Activated CD4-positive, alpha-beta T cell treated with anti-CD3 and anti-CD28 coated beads, Interleukin-2, amount 10 ng/mL, durations not matched to agents 24 days and 14 days (primary cell): Measurements from ENCODE around the gene JMJD4. TPM values are rescaled to one million over a fixed set of nuclear protein-coding genes. Genes with fewer than 3 reads are reported as not detected.
"Not testable (repeated sequence)": the region's sequence is repeated elsewhere in the genome, so short reads cannot be mapped to it uniquely, and the experiment has no call there.

Experiments used
- DNase-seq: peaks from one replicate; pipeline ENCODE4 v3.0.0; 2022
- H3K27ac Mint-ChIP-seq: one replicate; pipeline ENCODE4 v1.8.0; 2022; ENCODE audit warnings: mild to moderate bottlenecking, mixed read lengths
- H3K27me3 Mint-ChIP-seq: one replicate; pipeline ENCODE4 v1.8.0; 2022; ENCODE audit warnings: mixed read lengths
- H3K36me3 Mint-ChIP-seq: one replicate; pipeline ENCODE4 v1.8.0; 2022; ENCODE audit warnings: low read depth, mild to moderate bottlenecking, mixed read lengths
- H3K4me1 Mint-ChIP-seq: one replicate; pipeline ENCODE4 v1.8.0; 2021; ENCODE audit warnings: mixed read lengths
- H3K4me3 Mint-ChIP-seq: one replicate; pipeline ENCODE4 v1.8.0; 2022; ENCODE audit warnings: mild to moderate bottlenecking, moderate library complexity, mixed read lengths
- H3K9me3 Mint-ChIP-seq: one replicate; pipeline ENCODE4 v1.8.0; 2021; ENCODE audit warnings: mixed read lengths
- intact Hi-C: fragments of 100-400 bp; cut with micrococcal nuclease; formaldehyde crosslinking; loops from one replicate; pipeline ENCODE4 v1.15.1; 2023
- total RNA-seq: library from RNA; stranded (reverse); gene quantifications from 2 replicates; pipeline ENCODE4 v1.2.3, GENCODE V29; 2022

Gene JMJD4
- total RNA-seq, 1 donor from 2014 or later: 35.1 TPM

DNA sequence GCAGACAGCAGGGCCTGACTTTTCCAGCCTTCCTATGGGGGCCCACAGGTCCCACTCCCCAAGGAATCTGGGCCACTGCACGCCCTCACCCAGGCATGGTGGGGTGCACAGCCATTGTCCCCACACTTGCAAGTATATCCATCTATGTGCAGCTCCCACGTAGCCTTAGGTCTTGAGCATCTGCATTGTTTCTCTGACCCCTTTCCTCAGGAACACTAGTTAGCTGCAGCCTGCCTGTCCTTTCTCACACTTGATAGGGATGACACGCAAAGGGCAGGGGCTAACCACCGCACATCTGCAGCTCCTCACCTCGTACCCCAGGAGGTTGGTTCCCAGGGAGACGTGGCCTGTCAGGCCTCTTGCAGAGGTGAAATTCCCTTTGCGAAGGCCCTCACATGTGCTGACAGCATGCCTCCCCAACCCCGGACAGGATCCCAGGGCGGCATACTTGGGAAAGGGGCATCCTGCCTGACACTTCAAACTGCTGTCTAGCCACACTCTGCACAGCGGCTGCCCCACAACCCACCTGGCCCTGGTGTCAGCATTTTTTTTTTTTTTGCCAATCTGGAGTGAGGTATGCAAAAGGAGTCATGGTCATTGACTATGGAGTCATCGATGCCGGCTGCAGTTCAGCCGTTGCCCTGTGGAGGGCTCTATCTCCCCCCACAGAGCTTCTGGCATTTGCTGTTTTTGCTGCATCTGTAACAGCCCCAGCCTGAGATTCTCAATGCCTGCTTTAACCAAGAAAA, 5.0 kb downstream of the JMJD4 start:
- Mint-ChIP-seq H3K4me1 (peaks cover 24% of the 10 kb centered on the region), H3K36me3 (peaks cover 16% of the 10 kb centered on the region), H3K27ac (no peak overlapping the region), H3K9me3 (peaks cover 3% of the 10 kb centered on the region), H3K27me3 (peaks cover 2% of the 10 kb centered on the region), H3K4me3 (peak overlapping the region; percentile 24)
- intact Hi-C loops: loop anchor here (10.0 kb wide), 2 partner anchors 245 to 795 kb away; no protein-coding TSS in a partner anchor
- peak; percentile 84 for DNase-seq

DNA sequence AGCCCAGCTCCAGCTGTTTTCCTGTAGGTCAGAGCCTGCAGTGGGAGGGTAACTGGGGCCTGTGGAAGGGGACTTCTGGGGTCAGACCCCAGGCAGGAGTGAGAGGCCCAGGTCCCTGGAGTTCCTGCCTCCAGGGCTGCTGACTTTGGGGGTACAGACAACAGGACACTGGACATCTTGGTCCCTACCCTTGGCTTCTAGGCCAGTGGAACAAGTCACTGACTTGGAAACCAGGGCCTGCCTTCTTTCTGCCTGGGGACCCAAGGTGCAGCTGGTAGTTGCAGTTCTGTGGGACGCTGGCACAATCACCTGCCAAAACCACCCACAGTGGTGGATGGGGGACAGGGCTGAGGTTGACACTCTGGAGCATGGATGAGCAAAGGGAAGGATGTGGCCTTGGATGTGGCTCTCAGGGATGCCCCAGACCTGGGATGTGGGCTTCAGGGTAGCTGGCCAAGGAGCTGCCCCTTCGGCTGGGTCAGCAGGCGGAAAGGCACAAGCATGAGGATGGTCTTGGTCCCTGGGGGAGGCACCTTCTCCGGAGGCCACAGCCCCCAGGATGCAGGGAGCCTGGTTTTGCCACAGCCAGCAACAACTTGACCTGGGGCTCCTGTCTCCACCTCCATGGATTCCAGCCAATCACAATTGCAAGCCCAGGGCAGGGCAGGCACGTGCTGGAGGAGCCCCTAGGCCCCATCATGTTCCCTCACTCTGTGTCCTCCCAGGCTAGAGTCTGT, 5.8 kb downstream of the JMJD4 start:
- Mint-ChIP-seq H3K4me1 (peaks cover 20% of the 10 kb centered on the region), H3K27me3 (peaks cover 2% of the 10 kb centered on the region), H3K4me3 (peak overlapping the region; percentile 87), H3K9me3 (peaks cover 3% of the 10 kb centered on the region), H3K36me3 (peaks cover 14% of the 10 kb centered on the region), H3K27ac (no peak overlapping the region)
- intact Hi-C loops: no loop called here
- peak; percentile 56 for DNase-seq

DNA sequence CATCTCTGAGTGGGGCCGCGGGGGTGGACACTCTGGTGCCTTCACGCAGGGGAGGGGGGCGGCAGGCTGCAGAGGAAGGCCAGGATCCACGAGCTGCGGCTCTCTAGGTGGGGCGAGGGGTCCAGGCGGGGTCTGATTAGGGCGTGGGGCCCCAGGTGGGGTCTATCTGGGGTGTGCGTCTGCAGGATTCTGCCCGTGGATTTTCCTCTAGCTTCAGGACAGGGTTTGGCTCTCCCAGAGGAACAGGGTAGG, 6.3 kb downstream of the JMJD4 start:
- Mint-ChIP-seq H3K4me1 (peaks cover 19% of the 10 kb centered on the region), H3K9me3 (peaks cover 8% of the 10 kb centered on the region), H3K36me3 (peaks cover 13% of the 10 kb centered on the region), H3K27ac (no peak overlapping the region), H3K27me3 (peaks cover 2% of the 10 kb centered on the region), H3K4me3 (peak overlapping the region; percentile 87)
- intact Hi-C loops: loop anchor here (1.0 kb wide), 2 partner anchors 33 to 166 kb away; partner anchors contain the start of gene ZNF678
- DNase-seq: no peak

- Mint-ChIP-seq H3K4me1 (peaks cover 17% of the 10 kb centered on the region), H3K27me3 (peaks cover 2% of the 10 kb centered on the region), H3K4me3 (peak overlapping the region; percentile 87), H3K27ac (peak overlapping the region; percentile 71), H3K9me3 (peaks cover 12% of the 10 kb centered on the region), H3K36me3 (peaks cover 8% of the 10 kb centered on the region)
- intact Hi-C loops: loop anchor here (1.0 kb wide), 2 partner anchors 34 to 165 kb away; partner anchors contain the start of gene ZNF678
- peak; percentile 80 for DNase-seq
These were observed 6.8 kb downstream of the JMJD4 start for GRCh38 chr1:227728059-227728891.

DNA sequence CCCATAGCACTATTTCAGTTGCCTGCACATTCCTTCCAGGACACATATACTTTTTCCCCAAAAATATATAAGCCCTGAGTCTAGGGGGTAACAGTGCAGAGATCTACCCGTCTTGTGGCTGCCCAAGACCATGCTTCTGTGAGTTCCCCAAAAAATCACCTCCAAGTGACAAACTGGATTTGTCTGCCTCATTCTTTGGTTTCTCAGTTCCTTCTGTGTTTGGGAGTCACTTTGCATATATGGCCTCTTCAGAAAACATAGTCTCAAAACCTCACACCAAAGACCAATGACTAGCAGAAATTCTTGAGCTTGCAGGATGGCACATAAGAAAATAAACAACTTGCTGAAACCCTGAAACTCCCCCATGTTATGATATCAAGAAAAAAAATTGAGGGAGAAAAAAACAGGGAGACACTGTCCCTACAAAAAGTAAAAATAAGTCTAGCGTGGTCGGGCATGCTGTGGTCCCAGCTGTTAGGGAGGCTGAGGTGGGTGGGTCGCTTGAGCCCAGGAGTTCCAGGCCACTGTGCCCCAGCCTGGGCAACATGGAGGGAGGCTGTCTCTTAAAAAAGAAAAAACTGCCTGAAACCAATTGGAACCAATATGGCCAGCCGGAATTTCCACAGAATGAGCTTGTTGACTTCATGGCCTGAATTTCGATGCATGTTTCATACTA, 8.0 kb downstream of the JMJD4 start:
- peaks cover 12% of the 10 kb centered on the region for H3K9me3 Mint-ChIP-seq
- H3K27ac Mint-ChIP-seq: no peak overlapping the region
- no peak for DNase-seq
- no peaks in the 10 kb centered on the region for H3K36me3 Mint-ChIP-seq
- peaks cover 2% of the 10 kb centered on the region for H3K27me3 Mint-ChIP-seq
- intact Hi-C loops: no loop called here
- peaks cover 17% of the 10 kb centered on the region for H3K4me1 Mint-ChIP-seq
- peak overlapping the region; percentile 87 for H3K4me3 Mint-ChIP-seq

GRCh38 chr1:227726318-227726717, 8.8 kb downstream of the JMJD4 start:
- H3K4me1 Mint-ChIP-seq: peaks cover 17% of the 10 kb centered on the region
- no peak for DNase-seq
- H3K4me3 Mint-ChIP-seq: no peak overlapping the region
- peaks cover 16% of the 10 kb centered on the region for H3K9me3 Mint-ChIP-seq
- intact Hi-C loops: no loop called here
- H3K27me3 Mint-ChIP-seq: peaks cover 2% of the 10 kb centered on the region
- no peak overlapping the region for H3K27ac Mint-ChIP-seq
- H3K36me3 Mint-ChIP-seq: no peaks in the 10 kb centered on the region

DNA sequence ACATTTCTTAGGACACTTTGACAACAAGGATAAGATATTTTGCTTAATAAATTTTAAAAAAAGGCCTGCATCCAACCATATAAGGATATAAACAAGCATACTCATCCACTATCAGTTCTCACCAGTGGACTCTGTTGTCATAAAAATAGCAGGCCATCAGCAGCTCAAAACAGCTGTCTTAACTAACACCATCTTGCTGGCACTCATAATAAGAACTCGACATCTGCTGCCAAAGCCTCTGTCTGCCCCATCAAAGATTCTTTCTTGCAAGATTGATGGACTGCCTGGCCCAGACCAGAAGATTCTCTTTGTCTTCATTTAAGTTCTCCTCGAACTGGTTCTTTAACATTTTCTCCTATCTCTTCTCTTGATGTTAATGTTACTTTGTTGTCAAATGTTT, 10.1 kb downstream of the JMJD4 start:
- Mint-ChIP-seq H3K27ac (no peak overlapping the region), H3K4me1 (peaks cover 14% of the 10 kb centered on the region), H3K4me3 (no peak overlapping the region), H3K27me3 (peaks cover 2% of the 10 kb centered on the region), H3K36me3 (no peaks in the 10 kb centered on the region), H3K9me3 (peaks cover 26% of the 10 kb centered on the region)
- intact Hi-C loops: no loop called here
- DNase-seq: no peak

DNA sequence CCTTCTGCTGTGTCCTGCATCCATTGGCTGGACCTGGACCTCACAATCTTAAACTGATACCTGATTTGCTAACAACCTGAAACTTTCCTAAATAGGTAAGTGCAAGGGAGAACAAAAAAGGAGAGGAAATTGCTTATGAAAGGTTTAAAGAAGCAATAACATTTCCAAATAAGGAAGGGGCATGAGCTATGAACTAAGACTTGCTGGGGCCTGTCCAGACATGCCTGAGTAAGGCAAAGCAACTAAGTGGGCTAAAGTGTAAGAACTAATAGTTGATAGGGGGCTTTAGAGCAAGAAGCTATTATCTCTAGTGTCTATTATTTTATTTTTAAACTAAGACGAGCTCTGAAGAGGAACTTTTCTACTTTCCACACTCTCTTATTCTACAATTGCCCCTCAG, 11.6 kb downstream of the JMJD4 start:
- H3K4me3 Mint-ChIP-seq: no peak overlapping the region
- H3K4me1 Mint-ChIP-seq: peaks cover 8% of the 10 kb centered on the region
- intact Hi-C loops: no loop called here
- H3K9me3 Mint-ChIP-seq: peaks cover 37% of the 10 kb centered on the region
- no peak for DNase-seq
- H3K27ac Mint-ChIP-seq: peak overlapping the region; percentile 45
- H3K36me3 Mint-ChIP-seq: no peaks in the 10 kb centered on the region
- H3K27me3 Mint-ChIP-seq: peaks cover 2% of the 10 kb centered on the region

- Mint-ChIP-seq H3K4me3 (no peak overlapping the region), H3K27me3 (no peaks in the 10 kb centered on the region), H3K9me3 (peaks cover 54% of the 10 kb centered on the region), H3K27ac (no peak overlapping the region), H3K4me1 (no peaks in the 10 kb centered on the region), H3K36me3 (no peaks in the 10 kb centered on the region)
- no peak for DNase-seq
- intact Hi-C loops: no loop called here
These were observed 16.2 kb downstream of the JMJD4 start for GRCh38 chr1:227718932-227719331.

DNA sequence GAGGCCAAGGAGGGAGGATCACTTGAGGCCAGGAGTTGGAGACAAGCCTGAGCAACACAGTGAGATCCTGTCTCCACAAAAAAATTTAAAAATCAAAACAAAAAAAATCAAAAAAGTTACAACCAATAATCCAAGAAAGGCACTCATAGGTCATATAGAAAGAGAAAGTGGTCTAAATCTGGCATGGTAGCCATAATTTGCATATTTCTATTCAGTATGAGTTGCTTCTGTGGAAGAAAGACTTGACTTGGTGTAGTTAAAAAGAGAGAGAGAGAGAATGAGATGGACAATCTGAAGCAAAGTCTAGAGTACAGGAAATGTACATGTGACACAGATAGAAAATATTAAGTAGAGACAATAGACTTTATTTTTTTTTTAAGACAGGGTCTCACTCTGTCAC, 22.5 kb downstream of the JMJD4 start:
- Mint-ChIP-seq H3K4me1 (peaks cover 6% of the 10 kb centered on the region), H3K4me3 (no peak overlapping the region), H3K9me3 (peaks cover 31% of the 10 kb centered on the region), H3K36me3 (no peaks in the 10 kb centered on the region), H3K27ac (no peak overlapping the region), H3K27me3 (no peaks in the 10 kb centered on the region)
- no peak for DNase-seq
- intact Hi-C loops: no loop called here

GRCh38 chr1:227710474-227710873, 24.6 kb downstream of the JMJD4 start:
- DNase-seq, H3K4me3 Mint-ChIP-seq, H3K27me3 Mint-ChIP-seq, H3K4me1 Mint-ChIP-seq, H3K27ac Mint-ChIP-seq, intact Hi-C loops, H3K36me3 Mint-ChIP-seq: not testable (repeated sequence)
- peaks cover 22% of the 10 kb centered on the region for H3K9me3 Mint-ChIP-seq

- peaks cover 8% of the 10 kb centered on the region for H3K4me1 Mint-ChIP-seq
- H3K36me3 Mint-ChIP-seq: no peaks in the 10 kb centered on the region
- H3K27me3 Mint-ChIP-seq: no peaks in the 10 kb centered on the region
- peaks cover 13% of the 10 kb centered on the region for H3K9me3 Mint-ChIP-seq
- H3K27ac Mint-ChIP-seq: no peak overlapping the region
- H3K4me3 Mint-ChIP-seq: no peak overlapping the region
- no peak for DNase-seq
- intact Hi-C loops: no loop called here
These were observed 25.7 kb downstream of the JMJD4 start for GRCh38 chr1:227709451-227709850.

DNA sequence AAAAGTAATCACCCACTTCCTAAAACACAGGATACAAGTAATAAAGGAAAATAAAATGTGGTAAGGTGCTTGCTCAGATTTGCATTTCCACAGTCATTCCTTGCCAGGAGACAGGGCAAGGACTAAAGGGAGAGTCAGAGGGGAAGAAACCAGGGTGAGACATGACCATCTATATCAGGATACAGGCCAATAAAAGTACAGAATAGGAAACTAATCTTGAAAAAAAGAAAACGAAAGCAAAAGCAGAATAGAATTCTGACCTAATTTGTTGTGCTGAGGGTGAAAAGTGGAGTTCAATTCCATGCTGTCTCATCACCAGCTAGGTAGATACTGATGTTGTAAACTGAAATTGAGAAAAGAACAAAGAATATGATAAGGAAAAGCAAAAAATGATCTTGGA, 27.3 kb downstream of the JMJD4 start:
- no peak for DNase-seq
- Mint-ChIP-seq H3K4me1 (peaks cover 8% of the 10 kb centered on the region), H3K9me3 (peaks cover 18% of the 10 kb centered on the region), H3K27ac (no peak overlapping the region), H3K4me3 (peak overlapping the region; percentile 6), H3K36me3 (no peaks in the 10 kb centered on the region), H3K27me3 (no peaks in the 10 kb centered on the region)
- intact Hi-C loops: no loop called here
